Activated T-cell treated with anti-CD3 and anti-CD28 coated beads for 4 hours (primary cell): ENCODE data around the gene LSM7.

ENCODE experiments used
- DNase-seq: peaks from one replicate; pipeline ENCODE4 v3.0.0-alpha.2; 2020

The LSM7 gene

DNA sequence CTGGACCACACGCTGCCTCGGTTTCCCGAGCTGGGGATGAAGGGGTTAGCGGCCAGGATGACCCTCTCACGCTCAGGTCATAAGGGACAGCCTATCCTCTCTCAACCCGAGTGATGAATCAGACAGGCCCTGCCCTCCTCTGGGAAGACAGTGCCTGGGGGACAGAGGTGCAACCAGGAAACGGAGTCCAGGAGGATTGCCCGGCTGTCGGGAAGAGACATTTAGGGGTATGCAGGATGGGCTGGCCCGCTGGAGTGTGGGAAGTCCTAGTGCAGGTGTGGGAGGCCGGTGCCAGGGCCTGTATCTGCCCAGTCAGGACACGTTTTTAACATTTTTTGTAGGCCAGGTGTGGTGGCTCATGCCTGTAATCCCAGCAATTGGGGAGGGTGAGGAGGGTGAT, 8.3 kb downstream of the LSM7 start:
- DNase-seq, result no peak

GRCh38 chr19:2319551-2319950, 8.8 kb downstream of the LSM7 start:
- no peak for DNase-seq

- no peak for DNase-seq
Observed at GRCh38 chr19:2318923-2319322, 9.5 kb downstream of the LSM7 start.

GRCh38 chr19:2317756-2318155, 10.6 kb downstream of the LSM7 start:
- no peak for DNase-seq

GRCh38 chr19:2317300-2317699, 11.1 kb downstream of the LSM7 start:
- no peak for DNase-seq

DNA sequence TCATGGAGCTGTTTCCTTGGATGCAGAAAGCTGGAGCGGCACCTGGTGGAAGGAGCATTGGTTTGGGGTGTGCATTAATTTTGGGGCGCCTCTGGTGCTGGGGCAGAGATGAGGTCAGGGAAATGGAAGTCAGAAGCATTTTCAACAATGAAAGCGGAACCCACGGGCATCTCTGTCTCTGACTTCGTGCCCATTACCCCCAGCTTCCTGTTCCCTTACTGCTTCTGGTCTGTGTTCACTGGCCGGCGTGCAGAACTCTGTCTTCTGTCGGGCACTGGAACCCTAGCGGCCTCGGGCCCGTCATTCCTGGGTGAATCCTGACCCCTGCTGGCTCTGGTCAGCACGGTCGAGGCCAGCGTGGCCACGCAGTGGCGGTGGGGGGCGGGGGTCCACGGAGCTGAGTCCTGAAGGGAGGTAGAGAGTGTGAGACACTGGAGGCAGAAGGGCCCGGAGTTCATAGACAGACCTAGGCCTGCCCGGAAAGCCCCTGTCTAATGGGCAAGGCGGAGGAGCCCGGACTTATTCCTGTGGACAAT, 12.5 kb downstream of the LSM7 start:
- DNase-seq, result no peak

GRCh38 chr19:2315121-2315817, 13.1 kb downstream of the LSM7 start:
- DNase-seq, result no peak

- no peak for DNase-seq
Observed at GRCh38 chr19:2312820-2313501, 15.4 kb downstream of the LSM7 start.

GRCh38 chr19:2311093-2311492, 17.3 kb downstream of the LSM7 start:
- DNase-seq, result no peak

- no peak for DNase-seq
Observed at GRCh38 chr19:2309734-2310362, 18.5 kb downstream of the LSM7 start.

GRCh38 chr19:2308114-2308556, 20.3 kb downstream of the LSM7 start, which contains the start of gene LINGO3:
TSS of gene LINGO3 (minus strand) at chr19:2308154. CDS start at chr19:2291776, 16,378 bp downstream.
- no peak for DNase-seq

- DNase-seq, result no peak
Observed at GRCh38 chr19:2307518-2308012, 20.8 kb downstream of the LSM7 start.

DNA sequence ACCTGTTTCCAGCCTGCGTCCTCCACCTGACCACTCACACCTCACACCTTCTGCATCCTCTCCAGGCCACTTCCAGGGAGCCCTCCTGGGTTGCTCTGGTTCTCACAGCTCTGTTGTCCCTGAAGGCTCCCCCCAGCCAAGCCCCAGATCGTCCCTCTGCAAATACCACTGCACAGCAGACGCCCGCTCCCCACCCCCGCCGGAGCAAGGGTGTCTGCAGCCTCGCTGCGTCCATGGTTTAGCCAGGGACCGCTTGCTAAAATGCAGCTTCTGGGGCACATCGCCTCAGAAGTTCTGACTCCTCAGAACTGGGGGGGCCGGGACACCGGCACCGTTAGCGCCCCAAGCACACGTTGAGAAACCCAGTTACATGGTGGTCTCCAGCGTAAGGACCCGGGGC, 21.4 kb downstream of the LSM7 start:
- no peak for DNase-seq

DNA sequence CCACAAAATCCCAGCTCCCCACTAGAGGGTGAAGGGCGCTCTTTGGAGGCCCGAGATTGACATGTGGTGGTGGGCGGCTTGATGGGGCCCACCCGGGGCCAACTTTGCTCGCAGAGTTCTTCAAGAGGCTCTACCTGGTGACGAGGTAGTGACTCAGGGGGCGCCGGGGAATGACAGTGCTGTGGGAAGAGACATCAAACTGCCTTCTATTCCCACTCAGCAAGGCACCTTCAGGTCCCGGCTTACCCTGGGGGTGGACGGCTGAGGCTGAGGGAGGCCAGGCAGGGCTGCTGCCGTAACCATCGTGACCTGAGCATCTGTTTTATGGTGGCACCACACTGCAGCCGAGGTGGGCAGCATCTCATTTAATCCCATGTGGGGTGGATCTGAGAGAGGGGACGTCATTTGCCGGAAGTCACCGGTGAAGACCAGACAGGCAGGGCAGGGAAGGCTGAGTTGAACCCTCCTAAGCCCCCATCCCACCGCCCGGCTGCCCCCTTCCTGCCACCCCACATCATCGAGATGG, 22.0 kb downstream of the LSM7 start:
- no peak for DNase-seq

GRCh38 chr19:2305452-2306280, 22.7 kb downstream of the LSM7 start:
- DNase-seq, result no peak

DNA sequence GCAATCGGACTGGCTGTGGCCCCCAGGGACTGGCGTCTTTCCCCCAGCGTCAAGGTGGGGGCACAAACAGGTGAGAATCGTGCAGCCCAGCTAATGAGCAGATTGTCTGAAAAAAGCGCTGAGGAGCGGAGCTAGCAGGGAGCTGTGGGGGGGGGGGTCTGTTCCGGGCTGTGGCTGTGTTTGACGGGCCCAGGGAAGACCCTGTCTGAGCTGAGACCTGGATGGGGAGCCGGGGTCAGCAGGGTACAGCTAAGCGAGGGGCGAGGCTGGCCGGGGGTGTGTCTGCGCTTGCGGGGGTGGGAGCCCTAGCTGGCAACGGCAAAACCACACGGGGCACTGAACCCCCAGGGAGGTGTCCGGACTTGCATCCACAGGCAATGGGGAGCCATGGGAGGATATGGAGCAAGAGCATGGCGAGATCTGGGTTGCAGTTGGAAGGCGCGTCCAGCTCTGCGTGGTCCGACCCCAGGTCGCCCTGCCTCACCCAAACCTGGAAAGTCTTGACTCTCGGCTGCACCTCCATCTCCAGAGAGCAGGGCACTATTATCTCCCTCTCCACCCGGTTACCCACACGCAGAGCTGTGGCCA, 25.1 kb downstream of the LSM7 start:
- DNase-seq, result no peak

GRCh38 chr19:2302319-2303210, 25.8 kb downstream of the LSM7 start:
- DNase-seq, result no peak

- DNase-seq, result no peak
Observed at GRCh38 chr19:2300533-2300932, 27.9 kb downstream of the LSM7 start.

GRCh38 chr19:2296141-2296540, 32.2 kb downstream of the LSM7 start:
- no peak for DNase-seq

- no peak for DNase-seq
Observed at GRCh38 chr19:2294687-2295335, 33.6 kb downstream of the LSM7 start.
